Fibroblast of skin of abdomen (primary cell): ENCODE measurements around the gene SALL2. TPM values are rescaled to one million over a fixed set of nuclear protein-coding genes. Genes with fewer than 3 reads are reported as not detected.
A peak's percentile ranks its signal among the peaks of the same experiment; 100 is the strongest.
"Not testable (repeated sequence)": the region's sequence is repeated elsewhere in the genome, so short reads cannot be mapped to it uniquely, and the experiment has no call there.

ENCODE experiments used
- DNase-seq: peaks from one replicate; pipeline ENCODE4 v3.0.0-alpha.2; 2013
- polyA plus RNA-seq, 2 experiments: library from polyadenylated mRNA; unstranded; fragments of 120-200 nt; gene quantifications; one replicate each; pipeline ENCODE4 v1.2.1, GENCODE V29; 2013; ENCODE audit not compliant: insufficient read length in 2 of 2

Gene SALL2
- 15.6 TPM for polyA plus RNA-seq (2013, experiment 1 of 2; ENCODE audit: insufficient read length)
- polyA plus RNA-seq (2013, experiment 2 of 2; ENCODE audit: insufficient read length) = 15.1 TPM

GRCh38 chr14:21525962-21526671 lies at the start of gene SALL2:
Gene SALL2, minus strand, starts transcription at chr14:21526346. Its CDS starts 219 bp downstream, at chr14:21526127.
- peak; percentile 77 for DNase-seq

- peak; percentile 18 for DNase-seq
Observed at GRCh38 chr14:21575661-21576060, 49.5 kb upstream of the SALL2 start.

GRCh38 chr14:21572604-21573003 lies 46.5 kb upstream of the SALL2 start:
- DNase-seq = no peak

- DNase-seq = no peak
Observed at GRCh38 chr14:21558703-21559170, 32.6 kb upstream of the SALL2 start.

- peak; percentile 82 for DNase-seq
Observed at GRCh38 chr14:21557084-21557901, 31.1 kb upstream of the SALL2 start.

GRCh38 chr14:21556378-21557083 lies 30.4 kb upstream of the SALL2 start:
- no peak for DNase-seq

GRCh38 chr14:21553266-21553665 lies 27.1 kb upstream of the SALL2 start:
- no peak for DNase-seq

- not testable (repeated sequence) for DNase-seq
Observed at GRCh38 chr14:21544588-21544987, 18.4 kb upstream of the SALL2 start.

GRCh38 chr14:21543963-21544362 lies 17.8 kb upstream of the SALL2 start:
- DNase-seq = no peak

GRCh38 chr14:21543521-21543960 lies 17.4 kb upstream of the SALL2 start:
- no peak for DNase-seq

- no peak for DNase-seq
Observed at GRCh38 chr14:21541413-21542074, 15.4 kb upstream of the SALL2 start.

GRCh38 chr14:21539189-21539940 lies 13.2 kb upstream of the SALL2 start:
- DNase-seq = no peak

- DNase-seq = no peak
Observed at GRCh38 chr14:21537090-21537424, 10.9 kb upstream of the SALL2 start.

- no peak for DNase-seq
Observed at GRCh38 chr14:21536418-21537089, 10.4 kb upstream of the SALL2 start.

- DNase-seq = no peak
Observed at GRCh38 chr14:21535545-21536417, 9.6 kb upstream of the SALL2 start.

- DNase-seq = no peak
Observed at GRCh38 chr14:21534576-21534975, 8.4 kb upstream of the SALL2 start.

GRCh38 chr14:21533294-21533693 lies 7.1 kb upstream of the SALL2 start:
- DNase-seq = no peak

- no peak for DNase-seq
Observed at GRCh38 chr14:21529515-21529914, 3.4 kb upstream of the SALL2 start.

GRCh38 chr14:21528381-21529348 lies 2.5 kb upstream of the SALL2 start:
- no peak for DNase-seq
